Measurements from ENCODE around the gene ZNF837.

Gene ZNF837

GRCh38 chr19:58386576-58387337 lies 5.9 kb upstream of the ZNF837 start, which contains the start of gene RPS5:
Gene RPS5 (plus strand): TSS chr19:58387269. CDS start chr19:58388138, 869 bp downstream.
- peak; percentile 96 for DNase-seq
- TF ChIP-seq CTCF (IDR thresholded peaks at IDR 0.05; ENCODE audit: low read depth, low read length) = no peak
- H3K4me3 ChIP-seq (ENCODE audit: low read depth, low read length) = peak within 1 kb of the TSS; percentile 100
- no peaks in the 10 kb centered on the region for H3K9me3 ChIP-seq
- H3K4me1 ChIP-seq = peaks cover 7% of the 10 kb centered on the region
- peaks cover 45% of the 10 kb centered on the region for H3K36me3 ChIP-seq
- no peaks in the 10 kb centered on the region for H3K27me3 ChIP-seq

- peak; percentile 28 for DNase-seq
- peaks cover 7% of the 10 kb centered on the region for H3K4me1 ChIP-seq
- H3K4me3 ChIP-seq (ENCODE audit: low read depth, low read length) = peak overlapping the region; percentile 100
- peaks cover 37% of the 10 kb centered on the region for H3K36me3 ChIP-seq
- TF ChIP-seq CTCF (IDR thresholded peaks at IDR 0.05; ENCODE audit: low read depth, low read length) = no peak
- no peaks in the 10 kb centered on the region for H3K9me3 ChIP-seq
- no peaks in the 10 kb centered on the region for H3K27me3 ChIP-seq
Observed at GRCh38 chr19:58385891-58386575, 5.2 kb upstream of the ZNF837 start.

GRCh38 chr19:58385313-58385890 lies 4.6 kb upstream of the ZNF837 start:
- no peak for TF ChIP-seq CTCF (IDR thresholded peaks at IDR 0.05; ENCODE audit: low read depth, low read length)
- Histone ChIP-seq H3K4me1 (peaks cover 7% of the 10 kb centered on the region), H3K4me3 (ENCODE audit: low read depth, low read length) (peak overlapping the region; percentile 100), H3K27me3 (no peaks in the 10 kb centered on the region), H3K9me3 (no peaks in the 10 kb centered on the region), H3K36me3 (peaks cover 31% of the 10 kb centered on the region)
- no peak for DNase-seq

GRCh38 chr19:58382997-58383603 lies 2.3 kb upstream of the ZNF837 start:
- no peak for TF ChIP-seq CTCF (IDR thresholded peaks at IDR 0.05; ENCODE audit: low read depth, low read length)
- H3K9me3 ChIP-seq = no peaks in the 10 kb centered on the region
- H3K4me1 ChIP-seq = peaks cover 7% of the 10 kb centered on the region
- H3K36me3 ChIP-seq = peaks cover 8% of the 10 kb centered on the region
- no peaks in the 10 kb centered on the region for H3K27me3 ChIP-seq
- no peak overlapping the region for H3K4me3 ChIP-seq (ENCODE audit: low read depth, low read length)
- no peak for DNase-seq

- H3K4me1 ChIP-seq = peaks cover 7% of the 10 kb centered on the region
- no peak for DNase-seq
- TF ChIP-seq CTCF (IDR thresholded peaks at IDR 0.05; ENCODE audit: low read depth, low read length) = no peak
Observed at GRCh38 chr19:58381460-58382212, 806 bp upstream of the ZNF837 start.

More at GRCh38 chr19:58381460-58382212, 806 bp upstream of the ZNF837 start:
- no peaks in the 10 kb centered on the region for H3K9me3 ChIP-seq
- H3K4me3 ChIP-seq (ENCODE audit: low read depth, low read length) = peak overlapping the region; percentile 81
- no peaks in the 10 kb centered on the region for H3K36me3 ChIP-seq
- no peaks in the 10 kb centered on the region for H3K27me3 ChIP-seq
